ENCODE results near the gene SHD. TPM values are rescaled to one million over a fixed set of nuclear protein-coding genes. Genes with fewer than 3 reads are reported as not detected.

Gene SHD
- total RNA-seq, 2 experiments from 2014 or later, result not detected

DNA sequence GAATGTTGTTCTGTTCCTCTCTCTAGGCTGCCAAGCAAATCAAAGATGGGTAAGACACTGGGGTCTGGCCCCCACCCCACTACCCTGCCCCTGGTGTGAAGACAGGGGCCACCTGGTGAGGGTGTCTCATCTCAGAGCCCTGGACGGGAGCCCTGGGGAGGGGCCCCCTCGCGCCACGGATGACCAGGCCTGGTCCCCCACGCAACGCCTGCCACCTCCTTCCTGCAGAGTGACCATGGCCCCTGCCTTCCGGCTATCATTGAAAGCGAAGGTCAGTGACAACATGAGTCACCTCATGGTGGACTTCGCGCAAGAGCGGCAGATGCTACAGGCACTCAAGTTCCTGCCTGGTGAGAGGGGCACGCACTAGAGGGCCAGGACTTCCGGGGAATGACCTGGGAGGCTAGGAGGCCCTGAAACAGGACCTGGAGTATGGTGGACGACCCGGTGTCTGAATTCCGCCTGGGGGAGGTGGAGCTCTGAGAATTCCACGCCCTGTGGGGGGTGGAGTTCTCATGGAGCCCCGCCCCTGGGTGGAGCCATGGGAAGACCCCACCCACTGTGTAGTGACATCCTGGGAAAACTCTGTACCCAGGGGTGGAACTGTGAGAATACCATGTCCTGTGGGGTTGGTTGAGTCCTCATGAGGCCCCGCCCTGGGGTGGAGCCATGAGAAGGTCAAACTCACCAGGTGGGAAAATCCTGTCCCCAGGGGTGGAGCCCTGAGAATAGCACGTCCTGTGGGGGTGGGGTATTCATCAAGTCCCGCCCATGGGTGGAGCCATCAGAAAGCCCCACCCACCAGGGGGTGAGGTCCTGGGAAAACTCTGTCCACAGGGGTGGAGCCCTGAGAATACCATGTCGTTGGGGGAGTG is 31.4 kb downstream of the SHD start:
- no peaks in the 10 kb centered on the region for H3K4me1 Mint-ChIP-seq
- H3K27me3 Mint-ChIP-seq, result no peaks in the 10 kb centered on the region
- no peaks in the 10 kb centered on the region for H3K36me3 Mint-ChIP-seq (ENCODE audit: low read depth)
- H3K9me3 Mint-ChIP-seq, result no peaks in the 10 kb centered on the region
- no peak for DNase-seq
- no peak overlapping the region for H3K4me3 Mint-ChIP-seq
- CTCF ChIA-PET, result interaction anchor here (0.6 kb wide), 1 partner anchor 170 kb away, joined by 3 read pairs; no protein-coding TSS in a partner anchor
- H3K27ac Mint-ChIP-seq, result no peak overlapping the region
- POLR2A ChIA-PET, result no interaction called here

DNA sequence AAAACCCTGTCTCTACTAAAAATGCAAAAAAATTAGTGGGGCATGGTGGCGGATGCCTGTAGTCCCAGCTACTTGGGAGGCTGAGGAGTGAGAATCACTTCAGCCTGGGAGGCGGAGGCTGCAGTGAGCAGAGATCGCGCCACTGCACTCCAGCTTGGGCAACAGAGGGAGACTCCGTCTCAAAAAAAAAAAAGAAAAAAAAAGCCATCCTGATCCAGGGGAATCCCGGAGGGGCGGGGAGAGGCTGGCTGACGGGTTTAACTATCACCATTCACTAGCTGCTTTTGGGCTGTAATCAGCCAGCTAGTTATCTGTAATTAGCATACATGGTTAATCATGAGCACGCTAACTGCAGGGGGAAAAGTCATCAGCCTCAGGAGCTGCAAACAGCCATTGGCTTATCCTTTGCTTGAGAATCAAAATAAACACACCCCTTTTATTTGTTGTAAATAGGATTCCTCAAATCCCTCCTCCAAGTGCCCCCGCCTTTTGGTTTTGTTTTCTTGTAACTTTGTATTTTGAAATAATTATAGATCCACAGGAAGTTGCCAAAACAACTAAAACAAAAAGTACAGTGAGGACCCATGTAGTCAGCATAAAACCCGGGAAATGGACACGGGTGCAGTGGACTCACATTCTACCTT is 34.9 kb downstream of the SHD start:
- peaks cover 8% of the 10 kb centered on the region for H3K36me3 Mint-ChIP-seq (ENCODE audit: low read depth)
- no peak for DNase-seq
- H3K4me3 Mint-ChIP-seq, result no peak overlapping the region
- CTCF ChIA-PET, result interaction anchor here (1.2 to 2.1 kb wide), 3 partner anchors 29 to 47 kb away, joined by 4 to 5 read pairs (median 5); partner anchors contain the start of gene MPND
- no peaks in the 10 kb centered on the region for H3K4me1 Mint-ChIP-seq
- no peaks in the 10 kb centered on the region for H3K27me3 Mint-ChIP-seq
- H3K27ac Mint-ChIP-seq, result no peak overlapping the region
- H3K9me3 Mint-ChIP-seq, result peaks cover 5% of the 10 kb centered on the region
- POLR2A ChIA-PET, result no interaction called here

DNA sequence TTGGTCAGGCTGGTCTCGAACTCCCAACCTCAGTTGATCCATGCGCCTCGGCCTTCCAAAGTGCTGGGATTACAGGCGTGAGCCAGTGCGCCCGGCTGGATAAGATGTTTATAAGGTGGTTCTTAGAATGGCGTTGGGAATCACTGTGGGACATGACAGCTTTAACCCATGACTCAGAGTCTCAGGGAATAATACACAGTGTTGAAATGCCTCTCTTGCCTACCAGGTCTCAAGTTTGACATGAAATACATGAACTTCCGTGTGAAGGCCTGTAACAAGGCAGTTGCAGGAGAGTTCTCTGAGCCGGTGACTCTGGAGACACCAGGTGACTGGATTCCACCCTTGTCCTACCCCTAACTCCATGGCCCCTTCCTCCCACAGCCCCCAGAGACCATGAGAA is 37.9 kb downstream of the SHD start:
- no peak for DNase-seq
- POLR2A ChIA-PET, result no interaction called here

DNA sequence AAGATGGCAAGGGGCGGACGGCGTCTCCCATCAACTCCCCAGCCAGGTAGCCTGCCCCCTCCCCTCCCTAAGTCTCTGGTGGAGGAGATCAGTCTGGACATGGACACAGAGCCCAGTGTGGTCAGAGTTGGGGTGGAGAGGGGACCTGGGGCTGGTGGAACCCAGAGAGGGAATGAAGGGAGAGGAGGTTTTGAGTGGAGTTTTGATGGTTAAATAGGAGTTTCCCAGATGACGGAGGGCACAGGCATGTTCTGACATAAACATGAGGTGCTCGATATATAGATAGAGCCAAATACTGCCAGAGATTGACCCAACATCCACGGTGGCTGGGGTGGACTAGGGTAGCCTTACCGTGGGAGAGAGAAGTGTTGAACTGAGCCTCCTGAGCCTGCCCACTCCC is 39.4 kb downstream of the SHD start:
- DNase-seq, result no peak
- Mint-ChIP-seq H3K4me1 (no peaks in the 10 kb centered on the region), H3K27ac (no peak overlapping the region), H3K36me3 (ENCODE audit: low read depth) (peaks cover 18% of the 10 kb centered on the region), H3K4me3 (no peak overlapping the region), H3K27me3 (no peaks in the 10 kb centered on the region), H3K9me3 (peaks cover 21% of the 10 kb centered on the region)
- ChIA-PET POLR2A (no interaction called here), CTCF (no interaction called here)

More for the DNA sequence above, 37.9 kb downstream of the SHD start:
- Mint-ChIP-seq H3K9me3 (peaks cover 21% of the 10 kb centered on the region), H3K36me3 (ENCODE audit: low read depth) (peaks cover 18% of the 10 kb centered on the region), H3K4me1 (no peaks in the 10 kb centered on the region), H3K4me3 (no peak overlapping the region), H3K27ac (no peak overlapping the region), H3K27me3 (no peaks in the 10 kb centered on the region)
- CTCF ChIA-PET, result no interaction called here

DNA sequence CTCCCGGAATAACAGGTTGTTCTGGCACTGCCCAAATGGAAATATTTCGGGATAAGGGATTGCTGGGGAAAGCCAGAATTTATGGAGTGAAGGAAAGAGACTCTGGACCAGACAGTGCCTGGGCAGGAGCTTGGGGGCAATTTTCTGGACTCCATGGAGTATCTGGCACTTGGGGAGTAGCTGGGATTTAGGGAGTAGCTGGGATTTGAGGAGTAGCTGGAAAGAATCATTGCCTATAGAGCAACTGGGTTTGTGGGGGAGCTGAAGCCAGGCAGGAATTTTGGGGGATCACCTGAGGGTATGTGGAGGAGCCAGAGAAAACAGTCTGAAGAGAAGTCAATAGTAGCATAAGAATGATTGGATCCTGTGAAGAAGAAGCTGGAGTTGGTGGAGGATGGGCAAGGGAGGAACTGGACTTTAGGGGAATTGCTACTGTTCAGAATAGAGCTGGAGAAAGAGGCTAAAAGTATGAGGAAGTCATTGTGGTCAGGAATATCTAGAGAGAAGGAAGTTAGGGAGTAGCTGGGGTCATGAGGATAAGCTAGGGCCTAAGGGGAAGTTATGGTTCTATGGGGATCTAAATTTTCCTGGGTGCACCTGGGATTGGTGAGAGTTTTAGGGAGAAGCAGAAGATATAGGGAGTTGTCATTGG is 40.1 kb downstream of the SHD start:
- Mint-ChIP-seq H3K36me3 (ENCODE audit: low read depth) (peaks cover 18% of the 10 kb centered on the region), H3K4me3 (no peak overlapping the region), H3K27ac (no peak overlapping the region), H3K4me1 (no peaks in the 10 kb centered on the region), H3K27me3 (no peaks in the 10 kb centered on the region), H3K9me3 (peaks cover 21% of the 10 kb centered on the region)
- DNase-seq, result no peak
- ChIA-PET POLR2A (interaction anchor here (1.0 to 1.8 kb wide), 2 partner anchors 15 to 19 kb away, joined by 3 to 4 read pairs; no protein-coding TSS in a partner anchor), CTCF (interaction anchor here (1.0 to 2.8 kb wide), 3 partner anchors 23 to 52 kb away, joined by 3 to 10 read pairs (median 9); no protein-coding TSS in a partner anchor)

DNA sequence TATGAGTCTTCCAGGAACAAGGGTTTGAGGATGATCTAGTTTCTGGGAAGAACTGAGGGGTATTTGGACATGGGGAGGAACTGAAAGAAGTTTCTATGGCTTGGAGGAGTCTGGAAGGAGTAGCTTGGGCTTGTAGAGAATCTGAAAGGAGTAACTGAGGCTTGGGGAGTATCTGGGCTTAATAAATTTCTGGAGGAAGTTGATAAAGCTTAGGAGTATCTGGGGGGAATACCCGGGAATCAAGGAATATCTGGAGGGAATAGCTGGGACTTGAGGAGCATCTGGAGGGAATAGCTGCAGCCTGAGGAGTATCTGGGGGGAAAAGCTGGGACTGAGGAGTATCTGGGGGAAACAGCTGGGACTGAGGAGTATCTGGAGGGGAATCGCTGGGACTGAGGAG is 41.4 kb downstream of the SHD start:
- Mint-ChIP-seq H3K36me3 (ENCODE audit: low read depth) (peaks cover 18% of the 10 kb centered on the region), H3K27me3 (no peaks in the 10 kb centered on the region), H3K4me3 (no peak overlapping the region), H3K9me3 (peaks cover 21% of the 10 kb centered on the region), H3K4me1 (no peaks in the 10 kb centered on the region), H3K27ac (no peak overlapping the region)
- POLR2A ChIA-PET, result interaction anchor here (1.8 kb wide), 1 partner anchor 14 kb away, joined by 4 read pairs; no protein-coding TSS in a partner anchor
- CTCF ChIA-PET, result interaction anchor here (1.5 to 2.8 kb wide), 3 partner anchors 32 to 64 kb away, joined by 4 to 10 read pairs (median 9); no protein-coding TSS in a partner anchor
- DNase-seq, result no peak

DNA sequence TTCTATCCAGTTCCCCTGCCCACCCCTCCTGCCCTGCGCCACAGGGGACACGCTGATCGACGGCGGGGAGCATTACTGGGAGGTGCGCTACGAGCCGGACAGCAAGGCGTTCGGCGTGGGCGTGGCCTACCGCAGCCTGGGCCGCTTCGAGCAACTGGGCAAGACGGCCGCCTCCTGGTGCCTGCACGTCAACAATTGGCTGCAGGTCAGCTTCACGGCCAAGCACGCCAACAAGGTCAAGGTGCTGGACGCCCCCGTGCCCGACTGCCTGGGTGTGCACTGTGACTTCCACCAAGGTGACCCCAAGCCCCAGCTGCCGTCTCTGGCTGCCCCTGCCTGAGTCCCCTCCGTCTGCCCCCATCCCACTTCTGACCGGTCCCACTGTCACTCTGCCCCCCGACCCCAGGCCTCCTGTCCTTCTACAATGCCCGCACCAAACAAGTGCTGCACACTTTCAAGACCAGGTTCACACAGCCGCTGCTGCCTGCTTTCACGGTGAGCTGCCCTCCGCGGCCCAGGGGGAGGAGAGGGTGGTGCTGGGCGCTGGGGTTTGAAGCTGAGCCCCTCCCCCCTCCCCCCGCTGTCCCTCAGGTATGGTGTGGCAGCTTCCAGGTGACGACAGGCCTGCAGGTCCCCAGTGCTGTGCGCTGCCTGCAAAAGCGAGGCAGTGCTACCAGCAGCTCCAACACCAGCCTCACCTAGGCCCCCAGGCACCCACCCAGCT is 44.0 kb downstream of the SHD start:
- ChIA-PET POLR2A (interaction anchor here (0.6 to 2.2 kb wide), 5 partner anchors 10 to 123 kb away, joined by 3 to 9 read pairs (median 3); partner anchors contain the start of gene MPND), CTCF (interaction anchor here (1.2 to 1.6 kb wide), 2 partner anchors 29 to 56 kb away, joined by 3 to 4 read pairs; no protein-coding TSS in a partner anchor)
- H3K4me3 Mint-ChIP-seq, result no peak overlapping the region
- H3K9me3 Mint-ChIP-seq, result peaks cover 19% of the 10 kb centered on the region
- peaks cover 15% of the 10 kb centered on the region for H3K36me3 Mint-ChIP-seq (ENCODE audit: low read depth)
- H3K4me1 Mint-ChIP-seq, result peaks cover 18% of the 10 kb centered on the region
- DNase-seq, result no peak
- peaks cover 9% of the 10 kb centered on the region for H3K27me3 Mint-ChIP-seq
- no peak overlapping the region for H3K27ac Mint-ChIP-seq

DNA sequence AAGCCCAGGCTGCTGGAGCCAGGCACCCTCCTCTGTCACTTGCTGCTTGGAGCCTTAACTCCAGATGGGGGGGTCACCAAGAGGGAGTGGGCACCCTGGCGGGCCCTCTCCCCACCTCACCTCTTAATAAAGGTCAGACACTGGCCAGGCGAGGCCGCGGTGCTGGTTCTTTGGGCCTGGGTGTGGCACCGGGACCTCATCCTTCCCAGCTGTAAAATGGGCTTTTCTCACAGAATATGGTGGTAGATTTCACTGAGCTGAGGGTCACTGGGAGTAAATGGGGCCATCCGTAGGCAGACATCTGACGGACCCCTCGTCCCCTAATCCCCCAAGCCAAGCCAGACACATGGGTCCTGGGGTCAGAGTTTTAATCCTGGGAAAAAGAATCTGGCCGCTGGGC is 44.6 kb downstream of the SHD start:
- Mint-ChIP-seq H3K4me1 (peaks cover 23% of the 10 kb centered on the region), H3K27ac (no peak overlapping the region), H3K36me3 (ENCODE audit: low read depth) (peaks cover 10% of the 10 kb centered on the region), H3K9me3 (peaks cover 18% of the 10 kb centered on the region), H3K27me3 (peaks cover 9% of the 10 kb centered on the region), H3K4me3 (no peak overlapping the region)
- POLR2A ChIA-PET, result interaction anchor here (0.8 to 1.2 kb wide), 3 partner anchors 14 to 20 kb away, joined by 3 to 4 read pairs (median 3); partner anchors contain the start of genes MPND and STAP2
- no peak for DNase-seq
- CTCF ChIA-PET, result interaction anchor here (0.6 kb wide), 1 partner anchor 302 kb away, joined by 5 read pairs; no protein-coding TSS in a partner anchor

DNA sequence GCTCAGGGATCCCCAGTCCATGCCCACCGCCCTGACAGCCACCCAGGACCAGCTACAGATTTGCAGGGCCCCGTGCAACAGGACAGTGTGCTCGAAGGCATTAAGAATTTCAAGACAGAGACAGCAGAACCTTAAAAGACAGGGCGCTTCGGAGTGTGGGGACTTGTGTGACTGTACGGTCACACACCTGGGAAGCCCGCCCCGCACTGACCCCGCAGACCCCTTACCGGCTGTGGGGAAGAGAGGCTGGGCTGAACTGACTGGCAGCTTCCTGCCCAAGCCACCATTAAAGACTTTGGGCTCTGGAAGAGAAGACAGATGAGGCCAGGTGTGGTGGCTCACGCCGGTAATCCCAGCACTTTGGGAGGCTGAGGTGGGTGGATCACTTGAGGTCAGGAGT is 45.2 kb downstream of the SHD start:
- H3K9me3 Mint-ChIP-seq, result peaks cover 13% of the 10 kb centered on the region
- H3K36me3 Mint-ChIP-seq (ENCODE audit: low read depth), result peaks cover 7% of the 10 kb centered on the region
- ChIA-PET CTCF (interaction anchor here (0.6 to 1.6 kb wide), 4 partner anchors 9 to 302 kb away, joined by 3 to 5 read pairs (median 4); no protein-coding TSS in a partner anchor), POLR2A (interaction anchor here (0.8 to 1.2 kb wide), 3 partner anchors 13 to 20 kb away, joined by 3 to 4 read pairs (median 3); partner anchors contain the start of genes MPND and STAP2)
- no peak overlapping the region for H3K4me3 Mint-ChIP-seq
- H3K4me1 Mint-ChIP-seq, result peaks cover 25% of the 10 kb centered on the region
- H3K27ac Mint-ChIP-seq, result no peak overlapping the region
- no peak for DNase-seq
- peaks cover 9% of the 10 kb centered on the region for H3K27me3 Mint-ChIP-seq

DNA sequence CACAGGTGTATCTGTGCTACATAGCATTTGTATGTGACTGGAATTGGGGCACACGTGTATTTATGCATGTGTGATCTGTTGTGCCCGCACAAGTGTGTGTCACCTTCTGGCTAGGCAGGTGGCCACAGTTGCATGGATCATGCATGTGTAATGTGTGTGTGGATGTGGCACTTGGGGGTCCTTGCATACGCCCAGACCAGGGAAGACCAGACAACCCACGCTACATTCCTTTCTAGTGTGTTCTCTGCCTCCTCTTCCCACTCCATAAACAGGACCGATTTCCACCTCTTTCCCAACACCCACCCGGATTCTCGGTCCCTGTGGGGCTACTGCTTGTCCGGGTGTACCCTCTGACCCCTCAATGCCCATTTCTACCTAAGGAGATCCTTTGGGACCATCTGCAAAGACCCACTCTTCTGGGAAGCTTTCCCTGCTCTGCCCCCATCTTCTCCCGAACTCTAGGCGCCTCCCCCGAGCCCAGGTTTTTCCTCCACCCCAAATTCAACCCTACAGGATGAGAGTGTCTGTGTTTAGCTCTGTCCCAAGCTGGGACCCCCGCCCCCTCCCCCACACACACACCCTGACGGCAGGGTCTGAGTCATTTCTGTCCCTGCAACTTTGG is 47.3 kb downstream of the SHD start:
- H3K27ac Mint-ChIP-seq, result no peak overlapping the region
- CTCF ChIA-PET, result no interaction called here

DNA sequence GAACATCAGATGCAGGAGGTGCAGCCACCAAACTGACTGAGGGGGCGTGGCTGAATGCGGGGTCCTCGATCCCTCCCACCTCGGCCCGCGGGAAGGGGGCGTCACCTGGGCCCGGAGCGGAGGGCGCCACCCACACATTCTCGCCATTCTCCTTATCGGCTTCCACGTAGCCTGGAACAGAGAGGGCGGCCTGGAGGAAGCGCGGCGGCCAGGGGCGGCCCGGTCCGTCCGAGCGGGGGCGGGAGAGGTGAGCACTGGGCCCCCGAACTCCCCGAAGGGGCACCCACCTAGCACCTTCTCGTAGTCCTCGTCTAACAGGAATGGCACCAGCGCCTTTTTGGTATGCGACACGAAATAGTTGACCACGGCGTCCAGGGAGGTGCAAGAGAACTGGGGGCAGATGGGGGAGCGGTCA is 47.8 kb downstream of the SHD start:
- CTCF ChIA-PET, result no interaction called here
- Mint-ChIP-seq H3K27ac (no peak overlapping the region), H3K9me3 (no peaks in the 10 kb centered on the region), H3K36me3 (ENCODE audit: low read depth) (no peaks in the 10 kb centered on the region), H3K4me3 (peak overlapping the region; percentile 74), H3K4me1 (peaks cover 28% of the 10 kb centered on the region), H3K27me3 (peaks cover 9% of the 10 kb centered on the region)
- POLR2A ChIA-PET, result no interaction called here
- no peak for DNase-seq

More for the DNA sequence above, 47.3 kb downstream of the SHD start:
- DNase-seq, result no peak
- POLR2A ChIA-PET, result no interaction called here
- Mint-ChIP-seq H3K4me1 (peaks cover 28% of the 10 kb centered on the region), H3K9me3 (no peaks in the 10 kb centered on the region), H3K27me3 (peaks cover 9% of the 10 kb centered on the region), H3K36me3 (ENCODE audit: low read depth) (no peaks in the 10 kb centered on the region), H3K4me3 (peak overlapping the region; percentile 13)
